GM21526 (cell line): Measurements from ENCODE around the gene CTNND1.

ENCODE experiments used
- ATAC-seq: cut with Tn5 transposase; IDR thresholded peaks from one replicate; pipeline ENCODE4 v1.9.1; 2021; ENCODE audit warnings: moderate library complexity; ENCODE audit not compliant: unreplicated experiment, low FRiP score

Gene CTNND1

GRCh38 chr11:57867966-57868365, 106.4 kb downstream of the CTNND1 start:
- no peak for ATAC-seq

DNA sequence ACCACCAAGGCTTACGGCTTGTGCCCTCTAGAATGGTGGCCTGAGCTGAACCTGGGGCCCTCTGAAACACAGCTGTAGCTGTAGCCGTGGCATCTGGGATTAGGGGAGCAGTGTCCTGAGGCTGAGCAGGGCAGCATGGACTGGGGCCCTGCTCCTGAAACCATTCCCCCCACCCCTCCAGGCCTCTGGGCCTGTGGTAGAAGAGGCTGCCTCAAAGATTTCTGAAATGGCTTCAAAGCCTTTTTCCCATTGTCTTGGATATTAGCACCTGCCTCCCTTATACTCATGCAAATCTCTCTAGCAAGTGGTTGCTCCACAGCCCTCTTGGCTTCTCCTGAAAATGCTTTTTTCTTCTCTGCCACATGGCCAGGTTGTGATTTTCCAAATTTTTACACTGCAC, 106.9 kb downstream of the CTNND1 start:
- ATAC-seq, result no peak
